Measurements from ENCODE around the gene MCM7. TPM values are rescaled to one million over a fixed set of nuclear protein-coding genes. Genes with fewer than 3 reads are reported as not detected.

Gene MCM7
- total and polyA plus RNA-seq, 2 of the 13 experiments (the other 11 are each of a cell fraction or from before 2014, with no cell fraction given): 84.5 to 214 TPM

DNA sequence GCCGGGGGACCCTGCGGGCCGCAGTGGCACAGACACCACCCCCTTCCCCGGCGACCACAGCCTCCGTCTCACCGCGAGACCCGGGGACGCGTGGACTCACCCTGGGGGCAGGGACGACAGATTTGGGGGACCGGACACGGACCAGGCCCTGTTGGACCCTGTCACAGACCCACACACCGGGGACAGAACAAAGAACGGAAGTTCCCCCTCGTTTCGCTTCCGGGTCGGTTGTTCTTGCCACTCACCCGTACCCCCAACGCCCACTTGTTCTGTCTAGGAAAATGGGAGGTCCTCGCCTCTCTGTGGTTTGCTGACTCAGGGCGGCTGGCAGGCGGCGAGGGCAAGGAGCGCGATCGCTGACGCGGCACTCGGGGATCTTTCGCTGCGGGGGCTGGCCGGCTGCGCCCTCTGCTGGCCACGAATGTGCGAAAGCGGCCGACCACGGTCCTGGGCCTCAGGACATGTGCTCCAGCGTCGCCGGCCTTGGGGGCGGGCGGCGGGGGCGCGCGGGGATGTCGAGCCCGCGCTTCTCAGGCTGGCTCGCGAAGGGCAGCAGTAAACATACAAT is 19.6 kb downstream of the MCM7 start, which contains the start of gene ZNF3 (continued):
- peak; percentile 60; the same call in 1 of the 2 replicates for TF ChIP-seq TGIF2 (CRISPR knock-in tag; IDR thresholded peaks at IDR 0.05)
- no peak for TF ChIP-seq TBP (CRISPR knock-in tag; IDR thresholded peaks at IDR 0.05)
- TF ChIP-seq, protein P1, sequence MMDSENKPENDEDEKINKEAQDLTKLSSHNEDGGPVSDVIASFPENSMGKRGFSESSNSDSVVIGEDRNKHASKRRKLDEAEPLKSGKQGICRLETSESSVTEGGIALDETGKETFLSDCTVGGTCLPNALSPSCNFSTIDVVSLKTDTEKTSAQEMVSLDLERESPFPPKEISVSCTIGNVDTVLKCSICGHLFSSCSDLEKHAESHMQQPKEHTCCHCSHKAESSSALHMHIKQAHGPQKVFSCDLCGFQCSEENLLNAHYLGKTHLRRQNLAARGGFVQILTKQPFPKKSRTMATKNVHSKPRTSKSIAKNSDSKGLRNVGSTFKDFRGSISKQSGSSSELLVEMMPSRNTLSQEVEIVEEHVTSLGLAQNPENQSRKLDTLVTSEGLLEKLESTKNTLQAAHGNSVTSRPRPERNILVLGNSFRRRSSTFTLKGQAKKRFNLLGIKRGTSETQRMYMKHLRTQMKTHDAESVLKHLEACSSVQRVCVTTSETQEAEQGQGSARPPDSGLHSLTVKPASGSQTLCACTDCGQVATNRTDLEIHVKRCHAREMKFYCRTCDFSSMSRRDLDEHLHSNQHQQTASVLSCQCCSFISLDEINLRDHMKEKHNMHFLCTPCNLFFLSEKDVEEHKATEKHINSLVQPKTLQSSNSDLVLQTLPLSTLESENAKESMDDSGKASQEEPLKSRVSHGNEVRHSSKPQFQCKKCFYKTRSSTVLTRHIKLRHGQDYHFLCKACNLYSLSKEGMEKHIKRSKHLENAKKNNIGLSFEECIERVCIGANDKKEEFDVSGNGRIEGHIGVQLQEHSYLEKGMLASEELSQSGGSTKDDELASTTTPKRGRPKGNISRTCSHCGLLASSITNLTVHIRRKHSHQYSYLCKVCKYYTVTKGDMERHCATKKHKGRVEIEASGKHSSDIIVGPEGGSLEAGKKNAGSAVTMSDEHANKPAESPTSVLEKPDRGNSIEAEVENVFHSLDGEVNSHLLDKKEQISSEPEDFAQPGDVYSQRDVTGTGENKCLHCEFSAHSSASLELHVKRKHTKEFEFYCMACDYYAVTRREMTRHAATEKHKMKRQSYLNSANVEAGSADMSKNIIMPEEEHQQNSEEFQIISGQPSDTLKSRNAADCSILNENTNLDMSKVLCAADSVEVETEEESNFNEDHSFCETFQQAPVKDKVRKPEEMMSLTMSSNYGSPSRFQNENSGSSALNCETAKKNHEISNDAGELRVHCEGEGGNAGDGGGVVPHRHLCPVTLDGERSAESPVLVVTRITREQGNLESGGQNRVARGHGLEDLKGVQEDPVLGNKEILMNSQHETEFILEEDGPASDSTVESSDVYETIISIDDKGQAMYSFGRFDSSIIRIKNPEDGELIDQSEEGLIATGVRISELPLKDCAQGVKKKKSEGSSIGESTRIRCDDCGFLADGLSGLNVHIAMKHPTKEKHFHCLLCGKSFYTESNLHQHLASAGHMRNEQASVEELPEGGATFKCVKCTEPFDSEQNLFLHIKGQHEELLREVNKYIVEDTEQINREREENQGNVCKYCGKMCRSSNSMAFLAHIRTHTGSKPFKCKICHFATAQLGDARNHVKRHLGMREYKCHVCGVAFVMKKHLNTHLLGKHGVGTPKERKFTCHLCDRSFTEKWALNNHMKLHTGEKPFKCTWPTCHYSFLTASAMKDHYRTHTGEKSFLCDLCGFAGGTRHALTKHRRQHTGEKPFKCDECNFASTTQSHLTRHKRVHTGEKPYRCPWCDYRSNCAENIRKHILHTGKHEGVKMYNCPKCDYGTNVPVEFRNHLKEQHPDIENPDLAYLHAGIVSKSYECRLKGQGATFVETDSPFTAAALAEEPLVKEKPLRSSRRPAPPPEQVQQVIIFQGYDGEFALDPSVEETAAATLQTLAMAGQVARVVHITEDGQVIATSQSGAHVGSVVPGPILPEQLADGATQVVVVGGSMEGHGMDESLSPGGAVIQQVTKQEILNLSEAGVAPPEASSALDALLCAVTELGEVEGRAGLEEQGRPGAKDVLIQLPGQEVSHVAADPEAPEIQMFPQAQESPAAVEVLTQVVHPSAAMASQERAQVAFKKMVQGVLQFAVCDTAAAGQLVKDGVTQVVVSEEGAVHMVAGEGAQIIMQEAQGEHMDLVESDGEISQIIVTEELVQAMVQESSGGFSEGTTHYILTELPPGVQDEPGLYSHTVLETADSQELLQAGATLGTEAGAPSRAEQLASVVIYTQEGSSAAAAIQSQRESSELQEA (CRISPR knock-in tag; IDR thresholded peaks at IDR 0.05; ENCODE audit: not compliant biosample characterization): peak; percentile 66
- no peak for TF ChIP-seq MZF1 (CRISPR knock-in tag; IDR thresholded peaks at IDR 0.05; ENCODE audit: borderline replicate concordance)
- TF ChIP-seq RAD21 (CRISPR knock-in tag; IDR thresholded peaks at IDR 0.05): peak; percentile 90
- TF ChIP-seq ZNF44 (CRISPR knock-in tag; IDR thresholded peaks at IDR 0.05): 0 out of 2 replicates have a peak, but pooled peaks have one; percentile 40
- TF ChIP-seq, protein P2, sequence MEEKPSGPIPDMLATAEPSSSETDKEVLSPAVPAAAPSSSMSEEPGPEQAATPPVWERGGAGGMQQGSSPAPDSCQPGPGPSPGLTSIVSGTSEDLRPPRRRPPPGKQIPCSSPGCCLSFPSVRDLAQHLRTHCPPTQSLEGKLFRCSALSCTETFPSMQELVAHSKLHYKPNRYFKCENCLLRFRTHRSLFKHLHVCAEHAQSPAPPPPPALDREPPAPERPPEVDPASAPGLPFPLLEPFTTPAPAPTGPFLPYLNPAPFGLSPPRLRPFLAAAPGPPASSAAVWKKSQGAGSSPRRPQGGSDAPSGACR (CRISPR knock-in tag; IDR thresholded peaks at IDR 0.05): peak; percentile 92
- no peak for TF ChIP-seq RORA (CRISPR knock-in tag; IDR thresholded peaks at IDR 0.05)
- peak; percentile 95; the same call in 1 of the 2 replicates for TF ChIP-seq ZNF547 (CRISPR knock-in tag; IDR thresholded peaks at IDR 0.05)
- peak; percentile 63; the same call in 1 of the 2 replicates for TF ChIP-seq HMG20B (CRISPR knock-in tag; conservative IDR thresholded peaks at IDR 0.05)
- TF ChIP-seq ZNF326 (CRISPR knock-in tag; IDR thresholded peaks at IDR 0.05; ENCODE audit: borderline replicate concordance): no peak
- peak; percentile 74; the same call in 1 of the 2 replicates for TF ChIP-seq KLF15 (CRISPR knock-in tag; IDR thresholded peaks at IDR 0.05; ENCODE audit: borderline replicate concordance)
- TF ChIP-seq ZNF501 (CRISPR knock-in tag; IDR thresholded peaks at IDR 0.05): peak; percentile 88
- TF ChIP-seq TCF12 (IDR thresholded peaks at IDR 0.05): no peak
- peak; percentile 70; the same call in 1 of the 2 replicates for TF ChIP-seq TCF12 (CRISPR knock-in tag; IDR thresholded peaks at IDR 0.05)
- peak; percentile 100 for TF ChIP-seq MAFG (CRISPR knock-in tag; IDR thresholded peaks at IDR 0.05)
- TF ChIP-seq KDM5B (CRISPR knock-in tag; IDR thresholded peaks at IDR 0.05; ENCODE audit: borderline replicate concordance): peak; percentile 92
- TF ChIP-seq ZBTB38 (CRISPR knock-in tag; IDR thresholded peaks at IDR 0.05): peak; percentile 94
- TF ChIP-seq SAFB2 (CRISPR knock-in tag; IDR thresholded peaks at IDR 0.05; ENCODE audit: borderline replicate concordance, low read depth): peak; percentile 73; the same call in 1 of the 2 replicates
- TF ChIP-seq CHCHD3 (CRISPR knock-in tag; IDR thresholded peaks at IDR 0.05): no peak
- TF ChIP-seq PAF1 (CRISPR knock-in tag; IDR thresholded peaks at IDR 0.05): no peak
- TF ChIP-seq STAG1 (CRISPR knock-in tag; IDR thresholded peaks at IDR 0.05): peak; percentile 91
- TF ChIP-seq ZNF292 (CRISPR knock-in tag; IDR thresholded peaks at IDR 0.05; ENCODE audit: borderline replicate concordance, low read depth): no peak

Data from HepG2 (cell line).